Endometrial microvascular endothelial cells (primary cell): Measurements from ENCODE around the gene ST3GAL3. TPM values are rescaled to one million over a fixed set of nuclear protein-coding genes. Genes with fewer than 3 reads are reported as not detected.

ENCODE experiments used
- in situ Hi-C: cut with HindIII; loops from 2 replicates; pipeline ENCODE4 v1.10.0; 2017; ENCODE audit warnings: low sequenced_read_pairs, low pct_unique_long_range_greater_than_20kb; ENCODE audit errors: inconsistent ontology term
- total RNA-seq: library from RNA; depleted of rRNA; stranded (reverse); fragments of >200 nt; gene quantifications from one replicate; pipeline ENCODE4 v1.2.3, GENCODE V29; 2015; ENCODE audit errors: inconsistent ontology term

Gene ST3GAL3
- total RNA-seq, 1 donor from 2014 or later: 9.0 TPM

GRCh38 chr1:43879996-43880395 lies 172.7 kb downstream of the ST3GAL3 start:
- in situ Hi-C loops: no loop called here

- in situ Hi-C loops: no loop called here
Observed at GRCh38 chr1:43880604-43881003, 173.3 kb downstream of the ST3GAL3 start.

- in situ Hi-C loops: no loop called here
Observed at GRCh38 chr1:43881415-43881814, 174.1 kb downstream of the ST3GAL3 start.

GRCh38 chr1:43882763-43883162 lies 175.4 kb downstream of the ST3GAL3 start:
- in situ Hi-C loops: no loop called here

GRCh38 chr1:43883321-43883720 lies 176.0 kb downstream of the ST3GAL3 start:
- in situ Hi-C loops: no loop called here

- in situ Hi-C loops: no loop called here
Observed at GRCh38 chr1:43885279-43885801, 178.0 kb downstream of the ST3GAL3 start.

- in situ Hi-C loops: no loop called here
Observed at GRCh38 chr1:43887748-43888147, 180.4 kb downstream of the ST3GAL3 start.

GRCh38 chr1:43890815-43891214 lies 183.5 kb downstream of the ST3GAL3 start:
- in situ Hi-C loops: no loop called here

GRCh38 chr1:43893006-43893405 lies 185.7 kb downstream of the ST3GAL3 start:
- in situ Hi-C loops: no loop called here

GRCh38 chr1:43898981-43899380 lies 191.6 kb downstream of the ST3GAL3 start:
- in situ Hi-C loops: no loop called here

GRCh38 chr1:43900386-43900785 lies 193.1 kb downstream of the ST3GAL3 start:
- in situ Hi-C loops: no loop called here

- in situ Hi-C loops: no loop called here
Observed at GRCh38 chr1:43901196-43901961, 194.0 kb downstream of the ST3GAL3 start.

- in situ Hi-C loops: no loop called here
Observed at GRCh38 chr1:43902058-43902831, 194.9 kb downstream of the ST3GAL3 start.

- in situ Hi-C loops: no loop called here
Observed at GRCh38 chr1:43904660-43905551, 197.6 kb downstream of the ST3GAL3 start.

- in situ Hi-C loops: no loop called here
Observed at GRCh38 chr1:43908226-43908625, 200.9 kb downstream of the ST3GAL3 start.

GRCh38 chr1:43908858-43909257 lies 201.5 kb downstream of the ST3GAL3 start:
- in situ Hi-C loops: no loop called here

GRCh38 chr1:43910343-43910742 lies 203.0 kb downstream of the ST3GAL3 start:
- in situ Hi-C loops: no loop called here

- in situ Hi-C loops: no loop called here
Observed at GRCh38 chr1:43912607-43913006, 205.3 kb downstream of the ST3GAL3 start.

- in situ Hi-C loops: no loop called here
Observed at GRCh38 chr1:43913051-43913501, 205.7 kb downstream of the ST3GAL3 start.
